Mononuclear cell (primary cell): ENCODE results near the gene SH3BP5L. TPM values are rescaled to one million over a fixed set of nuclear protein-coding genes. Genes with fewer than 3 reads are reported as not detected.
A peak's percentile ranks its signal among the peaks of the same experiment; 100 is the strongest.

Experiments
- H3K27me3 ChIP-seq: 2 replicates; pipeline ENCODE4 v1.6.0; 2011; ENCODE audit warnings: low read length, control low read depth; ENCODE audit not compliant: insufficient read depth
- H3K4me1 ChIP-seq: 2 replicates; pipeline ENCODE4 v1.5.1; 2011; ENCODE audit warnings: mild to moderate bottlenecking, low read length, control low read depth; ENCODE audit not compliant: insufficient read depth
- H3K4me3 ChIP-seq: 2 replicates; pipeline ENCODE4 v1.5.1; 2011; ENCODE audit warnings: mild to moderate bottlenecking, low read length, moderate library complexity
- H3K9me3 ChIP-seq: 2 replicates; pipeline ENCODE4 v1.5.1; 2011; ENCODE audit warnings: low read depth, mild to moderate bottlenecking, control low read depth, low read length
- total RNA-seq: library from RNA; depleted of rRNA; stranded (reverse); fragments of >200 nt; gene quantifications from one replicate; pipeline ENCODE4 v1.2.3, GENCODE V29; 2012

The SH3BP5L gene
- total RNA-seq: 8.7 TPM

- Histone ChIP-seq H3K4me3 (peak within 1 kb of the TSS; percentile 89), H3K9me3 (no peaks in the 10 kb centered on the region), H3K4me1 (peaks cover 69% of the 10 kb centered on the region)
Measured at GRCh38 chr1:248825909-248826760, at the start of gene SH3BP5L. SH3BP5L (minus strand) TSS chr1:248825915; CDS start chr1:248824935, 980 bp downstream.

GRCh38 chr1:248873993-248874533 is 48.3 kb upstream of the SH3BP5L start:
- H3K9me3 ChIP-seq: no peaks in the 10 kb centered on the region
- no peaks in the 10 kb centered on the region for H3K27me3 ChIP-seq
- peak overlapping the region; percentile 81 for H3K4me3 ChIP-seq
- peaks cover 17% of the 10 kb centered on the region for H3K4me1 ChIP-seq

More at GRCh38 chr1:248825909-248826760, at the start of gene SH3BP5L:
- H3K27me3 ChIP-seq: no peaks in the 10 kb centered on the region

- Histone ChIP-seq H3K4me3 (peak overlapping the region; percentile 81), H3K9me3 (no peaks in the 10 kb centered on the region), H3K27me3 (no peaks in the 10 kb centered on the region), H3K4me1 (peaks cover 17% of the 10 kb centered on the region)
Measured at GRCh38 chr1:248873409-248873992, 47.8 kb upstream of the SH3BP5L start.

GRCh38 chr1:248872752-248873408 is 47.2 kb upstream of the SH3BP5L start:
- Histone ChIP-seq H3K4me1 (peaks cover 17% of the 10 kb centered on the region), H3K9me3 (no peaks in the 10 kb centered on the region), H3K27me3 (no peaks in the 10 kb centered on the region), H3K4me3 (peak overlapping the region; percentile 81)

DNA sequence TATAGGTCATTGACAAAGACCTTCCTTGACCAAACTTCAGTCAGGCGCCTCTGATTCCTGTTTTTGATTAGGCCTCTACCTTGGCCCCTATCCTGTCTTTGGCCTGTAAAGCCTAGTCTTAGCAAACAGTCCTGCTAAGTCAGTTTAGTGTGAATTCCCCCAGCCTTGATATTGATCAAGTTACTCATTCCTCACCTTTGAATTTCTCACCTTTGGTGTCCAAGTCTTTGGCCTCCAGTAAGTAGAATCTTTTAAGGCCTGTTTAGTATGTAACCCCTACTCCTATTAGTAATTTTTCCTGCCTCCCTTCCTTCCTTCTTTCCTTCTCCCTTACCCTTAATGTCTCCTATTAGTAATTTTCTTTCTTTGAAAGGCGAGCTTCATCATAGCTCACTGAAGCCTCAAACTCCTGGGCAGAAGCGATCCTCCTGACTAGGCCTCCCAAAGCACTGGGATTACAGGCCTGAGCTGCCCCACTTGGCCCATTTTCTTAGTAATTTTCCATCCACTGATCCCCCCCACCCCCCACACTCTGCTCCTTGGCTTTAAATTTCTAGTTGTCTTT is 46.2 kb upstream of the SH3BP5L start:
- Histone ChIP-seq H3K4me3 (no peak overlapping the region), H3K9me3 (no peaks in the 10 kb centered on the region), H3K27me3 (no peaks in the 10 kb centered on the region), H3K4me1 (peaks cover 17% of the 10 kb centered on the region)

DNA sequence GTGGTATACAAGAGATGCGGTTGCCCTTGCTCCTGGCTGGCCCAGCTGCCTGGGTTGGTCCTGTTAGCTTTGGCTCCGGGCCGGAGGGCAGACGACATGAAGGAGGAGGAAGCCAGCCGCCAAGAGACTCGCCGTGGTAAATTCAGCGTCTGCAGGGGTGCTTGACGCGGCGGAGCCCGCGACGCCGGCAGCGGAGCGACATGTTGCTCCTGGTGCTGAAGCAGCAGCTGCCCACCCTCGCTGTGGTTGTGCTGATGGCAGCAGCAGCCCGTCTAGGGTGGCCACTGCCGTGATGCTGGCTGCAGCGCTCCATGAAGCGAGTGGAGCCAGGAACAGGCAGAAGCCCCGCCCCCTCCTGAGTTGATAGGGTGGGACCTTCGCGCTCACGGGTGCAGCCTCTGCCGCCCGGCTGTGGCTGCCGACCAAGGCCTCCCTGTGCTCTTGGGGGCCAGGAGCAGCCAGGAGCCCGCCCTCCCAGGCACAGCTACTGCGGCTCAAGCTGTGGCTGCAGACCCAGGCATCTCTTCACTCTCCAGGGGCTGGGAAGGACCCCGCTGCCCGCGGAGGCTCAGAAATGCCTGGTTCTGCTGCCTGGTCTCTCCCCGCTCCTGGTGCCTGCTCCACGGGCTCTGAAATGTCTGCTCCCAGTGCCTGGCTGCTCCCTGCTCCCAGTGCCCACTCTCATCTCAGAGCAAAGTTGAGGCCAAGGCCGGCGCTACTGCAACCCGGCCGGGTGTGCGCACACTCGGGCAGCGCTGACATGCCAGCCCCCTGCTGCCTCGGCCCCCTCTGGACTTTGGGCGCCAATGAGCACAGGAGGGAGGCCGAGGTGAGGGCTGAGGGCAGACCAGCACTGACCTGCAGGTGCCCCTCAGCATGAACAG is 37.5 kb upstream of the SH3BP5L start:
- Histone ChIP-seq H3K4me3 (peak overlapping the region; percentile 62), H3K4me1 (peaks cover 36% of the 10 kb centered on the region), H3K9me3 (no peaks in the 10 kb centered on the region), H3K27me3 (no peaks in the 10 kb centered on the region)

GRCh38 chr1:248862695-248862997 is 36.9 kb upstream of the SH3BP5L start:
- no peaks in the 10 kb centered on the region for H3K9me3 ChIP-seq
- H3K4me3 ChIP-seq: peak overlapping the region; percentile 62
- H3K4me1 ChIP-seq: peaks cover 42% of the 10 kb centered on the region
- H3K27me3 ChIP-seq: no peaks in the 10 kb centered on the region

DNA sequence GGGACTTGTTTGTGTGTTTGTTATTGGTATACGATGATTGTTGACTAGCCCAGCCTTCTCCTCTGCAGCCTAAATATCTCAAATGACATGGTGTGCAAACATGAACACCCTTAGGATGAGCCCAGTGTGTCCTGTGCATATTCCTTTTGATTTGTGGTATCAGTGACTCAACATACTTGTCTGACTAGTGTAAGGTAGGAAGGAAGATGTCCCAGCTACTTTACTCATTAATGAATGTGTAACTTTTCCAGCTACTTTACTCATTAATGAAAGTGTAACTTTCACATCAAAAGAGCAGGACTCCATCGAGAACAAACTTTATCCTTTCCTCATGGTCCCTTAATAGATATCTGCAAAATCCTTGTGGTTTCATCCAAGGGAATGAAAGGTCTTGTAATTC is 35.9 kb upstream of the SH3BP5L start:
- H3K9me3 ChIP-seq: no peaks in the 10 kb centered on the region
- peaks cover 51% of the 10 kb centered on the region for H3K4me1 ChIP-seq
- H3K27me3 ChIP-seq: no peaks in the 10 kb centered on the region
- H3K4me3 ChIP-seq: no peak overlapping the region

DNA sequence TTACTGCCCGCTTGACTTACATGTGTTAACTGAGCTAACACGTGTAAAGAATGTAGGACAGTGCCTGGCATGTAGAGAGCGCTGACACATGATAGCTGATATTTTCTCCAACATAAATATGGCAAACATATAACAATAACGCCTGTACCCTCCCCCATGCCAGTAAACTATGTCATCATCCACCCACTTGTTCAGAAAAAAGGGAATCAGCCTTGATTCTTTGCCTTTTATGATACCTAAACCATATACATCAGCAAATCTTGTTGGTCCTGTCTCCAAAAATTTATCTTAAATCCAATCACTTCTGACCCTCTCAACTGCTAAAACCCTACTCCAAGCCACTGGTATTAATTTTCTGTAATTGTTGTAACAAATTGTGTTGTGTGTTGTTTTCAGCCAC is 34.3 kb upstream of the SH3BP5L start:
- H3K9me3 ChIP-seq: no peaks in the 10 kb centered on the region
- H3K4me1 ChIP-seq: peaks cover 51% of the 10 kb centered on the region
- no peaks in the 10 kb centered on the region for H3K27me3 ChIP-seq
- no peak overlapping the region for H3K4me3 ChIP-seq

DNA sequence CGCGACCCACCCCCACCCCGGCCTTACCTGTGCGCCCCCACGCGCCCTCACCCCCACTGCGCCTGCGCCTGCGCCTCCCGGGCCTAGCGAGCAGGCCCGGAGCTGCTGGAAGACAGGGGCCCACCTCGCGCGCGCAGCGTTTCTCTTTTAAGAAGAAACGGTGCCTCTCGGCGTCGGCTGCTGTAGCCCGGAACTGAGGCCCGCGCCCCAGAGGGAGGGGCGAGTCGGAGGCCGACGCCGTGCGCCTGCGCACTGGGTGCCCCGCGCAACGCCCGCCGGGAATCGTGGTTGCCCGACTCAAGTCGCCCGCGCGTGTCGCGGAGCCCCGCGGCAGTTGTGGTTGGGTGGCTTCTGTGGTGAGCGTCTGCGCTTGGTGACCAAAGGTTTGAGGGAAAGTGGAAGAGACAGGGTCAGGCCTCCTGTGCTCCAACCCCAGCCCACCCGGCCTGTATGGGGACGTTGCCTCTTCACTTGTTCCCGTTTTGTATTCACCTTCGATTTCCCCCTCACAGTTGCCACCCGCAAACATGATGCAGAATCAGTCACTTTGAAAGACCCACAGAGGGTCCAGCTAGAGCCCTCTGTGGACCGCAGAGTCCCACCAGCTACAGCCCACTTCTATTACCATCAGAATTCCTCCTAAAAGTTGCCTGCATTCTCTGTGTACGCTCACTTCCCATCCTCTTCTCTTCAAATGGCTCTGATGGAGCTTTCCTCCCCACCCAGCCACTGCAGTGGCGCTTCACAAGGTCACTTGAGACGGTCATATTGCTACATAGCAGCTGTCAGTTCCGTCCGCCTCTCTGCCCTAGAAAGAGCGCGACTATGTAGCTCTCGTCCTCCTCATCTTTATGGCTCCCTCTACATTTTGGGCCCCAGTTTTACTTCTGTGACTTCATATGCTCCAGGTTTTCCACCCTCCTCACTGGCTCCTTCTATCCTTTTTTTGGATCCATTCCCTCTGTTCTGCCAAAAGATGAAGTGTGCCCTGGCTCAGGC is 33.5 kb upstream of the SH3BP5L start, which contains the start of gene ZNF692:
ZNF692 (minus strand) TSS at position 195 of the 999 bp plus-strand sequence. CDS start 776 bp downstream, outside the sequence.
- Histone ChIP-seq H3K4me3 (peak within 1 kb of the TSS; percentile 55), H3K4me1 (peaks cover 59% of the 10 kb centered on the region), H3K9me3 (no peaks in the 10 kb centered on the region), H3K27me3 (no peaks in the 10 kb centered on the region)

- peak overlapping the region; percentile 55 for H3K4me3 ChIP-seq
- H3K27me3 ChIP-seq: no peaks in the 10 kb centered on the region
- H3K4me1 ChIP-seq: peaks cover 60% of the 10 kb centered on the region
- H3K9me3 ChIP-seq: no peaks in the 10 kb centered on the region
Measured at GRCh38 chr1:248858096-248858890, 32.6 kb upstream of the SH3BP5L start.

DNA sequence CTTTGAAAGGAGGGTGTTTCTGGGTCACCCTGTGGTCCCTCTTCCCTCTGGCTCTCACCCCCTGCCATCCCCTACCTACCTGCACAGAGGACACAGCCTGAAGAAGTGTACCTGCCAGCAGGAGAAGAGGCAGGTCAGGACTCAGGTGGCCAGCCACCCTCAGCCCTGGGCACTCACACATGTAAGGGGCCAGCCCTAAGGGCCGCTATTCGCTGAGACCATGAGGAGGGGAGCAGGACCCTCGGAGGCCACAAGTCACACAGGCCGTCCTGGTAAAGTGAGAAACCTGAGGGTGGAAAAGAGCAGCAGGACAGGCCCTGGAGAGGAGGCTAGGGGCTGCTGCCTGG is 32.0 kb upstream of the SH3BP5L start:
- Histone ChIP-seq H3K4me3 (peak overlapping the region; percentile 55), H3K4me1 (peaks cover 59% of the 10 kb centered on the region), H3K9me3 (no peaks in the 10 kb centered on the region), H3K27me3 (no peaks in the 10 kb centered on the region)

GRCh38 chr1:248857201-248857600 is 31.5 kb upstream of the SH3BP5L start:
- Histone ChIP-seq H3K4me1 (peaks cover 58% of the 10 kb centered on the region), H3K27me3 (no peaks in the 10 kb centered on the region), H3K9me3 (no peaks in the 10 kb centered on the region), H3K4me3 (no peak overlapping the region)
